Ovary (tissue), 9 donors: ENCODE measurements around the gene TRABD2B. TPM values are rescaled to one million over a fixed set of nuclear protein-coding genes. Genes with fewer than 3 reads are reported as not detected.

Experiments
- DNase-seq, 5 donors: peaks; one replicate each; pipeline ENCODE4 v3.0.0-alpha.2; 2019 to 2020
- H3K27ac ChIP-seq, 2 donors: fragments of 200-600 bp; one replicate each; pipeline versions ENCODE4 v1.5.1 to v1.8.0; 2019 to 2022
- H3K27me3 ChIP-seq: fragments of 200-600 bp; one replicate; pipeline ENCODE4 v1.8.0; 2022
- H3K36me3 ChIP-seq: fragments of 200-600 bp; sonication (generic); one replicate; pipeline ENCODE4 v1.5.1; 2019
- H3K4me1 ChIP-seq: one replicate; pipeline ENCODE4 v1.8.1; 2013; ENCODE audit warnings: mild to moderate bottlenecking, moderate library complexity; ENCODE audit not compliant: insufficient read depth
- H3K4me3 ChIP-seq: fragments of 200-600 bp; sonication (generic); one replicate; pipeline ENCODE4 v1.5.1; 2017
- H3K9me3 ChIP-seq, 2 donors: fragments of 200-600 bp in 1 of 2; sonication (generic) in 1 of 2; one replicate each; pipeline versions ENCODE4 v1.5.1 to v1.8.1; 2013 to 2019; ENCODE audit warnings: mild to moderate bottlenecking in 1 of 2, moderate library complexity in 1 of 2
- EP300 ChIP-seq: sonication (generic); formaldehyde crosslinking; IDR thresholded peaks from one replicate; pipeline ENCODE4 v1.6.1; 2017; ENCODE audit warnings: antibody characterized with exemption
- POLR2A ChIP-seq: fragments of 450-650 bp; IDR thresholded peaks from one replicate; pipeline ENCODE4 v1.6.1; 2017; ENCODE audit warnings: antibody characterized with exemption, mild to moderate bottlenecking, moderate library complexity
- WGBS, 3 donors: extraction: QIAGEN DNeasy Blood & Tissue Kit in 1 of 3; methylation state at CpG; one replicate each; pipeline versions ENCODE4 v1.1.5 to v1.1.7; 2013 to 2017; 5-methylcytosine and 5-hydroxymethylcytosine counted together
- intact Hi-C, 4 donors: fragments of 100-400 bp; cut with DNase I; formaldehyde crosslinking; loops; one replicate each; pipeline versions ENCODE4 v1.11.0 to v1.15.1; 2022 to 2023
- polyA plus RNA-seq, 2 donors: library from polyadenylated mRNA; stranded (reverse); fragments of 200-250 nt in 1 of 2; fragments of 350-450 nt in 1 of 2; fragmentation: Illumina TruSeq in 1 of 2; extraction: RNeasy Lipid Tissue Mini Kit (QIAGEN cat#74804) in 1 of 2; gene quantifications; one replicate each; pipeline ENCODE4 v1.2.3, GENCODE V29; 2013 to 2014
- total RNA-seq, 7 donors: library from RNA; depleted of rRNA in 2 of 7; stranded (reverse); fragments of >200 nt in 2 of 7; fragmentation: NEBNext Ultra II Directional in 3 of 7; extraction: Animal tissue kit (Norgen Biotek cat#: 25700) in 3 of 7; gene quantifications; one replicate each; pipeline versions ENCODE4 v1.1.0 to v1.2.4, GENCODE V29; 2016 to 2023
- TF ChIP-seq, protein P1 (sequence below), 3 donors: fragments of 450-650 bp in 2 of 3; fragments of 200-600 bp in 1 of 3; IDR thresholded peaks; one replicate each; pipeline versions ENCODE4 v1.5.1 to v1.8.0; 2016 to 2022; ENCODE audit warnings: antibody characterized with exemption in 3 of 3, mild to moderate bottlenecking in 1 of 3
- donor health status: DM: no; HTN: no; CAD: no; lungs with moderate emphysema.
- donor health status: DM: no; HTN: no; CAD: no.
- donor health status: Bipolar disorder and iron deficiency.
- donor health status: DM: yes; HTN: yes; CAD: no.
- donor health status: DM: no; HTN: no; CAD: no.
- donor health status: DM: yes; HTN: yes; CAD: no.

TRABD2B gene
- total and polyA plus RNA-seq, 9 donors: 0.18 to 1.6 (median 0.52) TPM

DNA sequence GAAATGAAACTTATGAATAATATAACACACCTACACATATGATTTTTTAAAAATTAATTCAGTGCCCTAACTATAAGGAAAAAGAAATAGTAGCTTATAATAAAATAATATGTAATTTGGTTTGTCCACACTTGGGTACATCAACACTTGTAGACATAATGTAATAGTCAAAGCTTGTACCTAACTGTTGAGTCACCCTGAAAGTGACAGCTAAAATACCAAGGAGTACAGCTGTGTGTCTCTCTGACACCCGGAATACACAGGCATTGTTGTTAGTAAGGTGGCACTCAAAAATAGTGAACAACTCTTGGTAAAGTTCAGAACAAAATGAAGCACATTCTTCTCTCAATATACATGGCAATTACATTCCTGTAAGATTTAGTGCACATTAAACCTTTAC is 243.4 kb downstream of the TRABD2B start:
- no peak for DNase-seq
- intact Hi-C loops: loop anchor here in 1 of 4 donors (2.0 kb wide), 1 partner anchor 67 kb away; no protein-coding TSS in a partner anchor
- TF ChIP-seq POLR2A (no peak), EP300 (no peak)
- TF ChIP-seq, protein P1, sequence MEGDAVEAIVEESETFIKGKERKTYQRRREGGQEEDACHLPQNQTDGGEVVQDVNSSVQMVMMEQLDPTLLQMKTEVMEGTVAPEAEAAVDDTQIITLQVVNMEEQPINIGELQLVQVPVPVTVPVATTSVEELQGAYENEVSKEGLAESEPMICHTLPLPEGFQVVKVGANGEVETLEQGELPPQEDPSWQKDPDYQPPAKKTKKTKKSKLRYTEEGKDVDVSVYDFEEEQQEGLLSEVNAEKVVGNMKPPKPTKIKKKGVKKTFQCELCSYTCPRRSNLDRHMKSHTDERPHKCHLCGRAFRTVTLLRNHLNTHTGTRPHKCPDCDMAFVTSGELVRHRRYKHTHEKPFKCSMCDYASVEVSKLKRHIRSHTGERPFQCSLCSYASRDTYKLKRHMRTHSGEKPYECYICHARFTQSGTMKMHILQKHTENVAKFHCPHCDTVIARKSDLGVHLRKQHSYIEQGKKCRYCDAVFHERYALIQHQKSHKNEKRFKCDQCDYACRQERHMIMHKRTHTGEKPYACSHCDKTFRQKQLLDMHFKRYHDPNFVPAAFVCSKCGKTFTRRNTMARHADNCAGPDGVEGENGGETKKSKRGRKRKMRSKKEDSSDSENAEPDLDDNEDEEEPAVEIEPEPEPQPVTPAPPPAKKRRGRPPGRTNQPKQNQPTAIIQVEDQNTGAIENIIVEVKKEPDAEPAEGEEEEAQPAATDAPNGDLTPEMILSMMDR (IDR thresholded peaks at IDR 0.05): no peak
- Histone ChIP-seq H3K4me1 (no peaks in the 10 kb centered on the region), H3K9me3 (no peaks in the 10 kb centered on the region), H3K36me3 (no peaks in the 10 kb centered on the region), H3K4me3 (no peak overlapping the region), H3K27me3 (no peaks in the 10 kb centered on the region), H3K27ac (no peak overlapping the region)
- WGBS, 3 donors: 75 to 76% (median 76%) methylated on average over 1 of the region's 1 CpG

DNA sequence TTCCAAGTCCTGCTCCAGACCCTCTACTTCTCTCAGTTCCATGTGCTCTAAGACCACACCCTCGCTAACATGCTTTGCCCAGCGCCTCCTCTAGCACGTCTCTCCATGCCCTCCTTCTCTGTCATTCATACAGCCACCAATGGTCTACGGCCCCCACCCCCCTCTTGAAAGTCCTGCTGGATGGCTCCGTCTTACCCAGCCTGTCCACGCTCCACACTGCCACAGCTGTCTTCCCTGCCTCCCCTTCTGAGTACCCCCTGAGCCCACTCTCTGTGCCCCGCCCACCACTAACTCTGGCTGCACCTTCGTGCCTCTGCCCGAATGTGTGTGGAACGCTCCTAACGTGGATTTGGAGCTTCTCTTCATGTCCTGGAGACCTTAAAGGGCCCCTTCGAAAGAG is 244.6 kb downstream of the TRABD2B start:
- no peak for DNase-seq
- Histone ChIP-seq H3K4me1 (no peaks in the 10 kb centered on the region), H3K4me3 (no peak overlapping the region), H3K27ac (no peak overlapping the region), H3K36me3 (no peaks in the 10 kb centered on the region), H3K9me3 (no peaks in the 10 kb centered on the region), H3K27me3 (no peaks in the 10 kb centered on the region)
- intact Hi-C loops: loop anchor here in 1 of 4 donors (2.0 kb wide), 1 partner anchor 66 kb away; no protein-coding TSS in a partner anchor
- 83 to 89% (median 88%) methylated on average over 12 of the region's 12 CpGs for WGBS, 3 donors
- no peak for TF ChIP-seq EP300

DNA sequence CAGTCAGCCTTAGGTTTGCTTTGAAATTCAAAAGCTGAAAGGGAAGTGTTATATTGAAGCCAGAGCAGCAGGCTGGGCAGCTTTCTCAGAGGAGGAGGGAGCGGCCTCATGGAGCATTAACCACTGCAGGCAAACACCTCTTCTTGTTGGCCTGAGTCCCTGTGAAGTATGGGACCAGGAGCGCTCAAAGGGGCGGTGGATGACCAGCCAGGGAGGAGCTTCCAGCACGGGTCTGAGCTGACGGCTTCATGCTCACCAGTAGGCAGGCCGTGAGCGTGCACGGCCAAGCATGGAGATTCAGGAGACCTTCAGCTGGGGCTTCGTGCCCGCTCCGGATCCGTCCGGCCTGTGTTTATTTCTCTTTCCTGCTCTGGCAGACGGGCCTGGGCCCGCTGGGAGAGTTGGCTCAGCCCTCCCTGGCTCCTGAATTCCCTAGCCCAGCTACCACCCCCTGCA is 245.2 kb downstream of the TRABD2B start:
- H3K4me3 ChIP-seq: no peak overlapping the region
- no peak overlapping the region for H3K27ac ChIP-seq
- no peaks in the 10 kb centered on the region for H3K36me3 ChIP-seq
- no peaks in the 10 kb centered on the region for H3K27me3 ChIP-seq
- intact Hi-C loops: loop anchor here in 1 of 4 donors (2.0 kb wide), 1 partner anchor 65 kb away; no protein-coding TSS in a partner anchor
- no peak for DNase-seq
- TF ChIP-seq POLR2A (no peak), EP300 (no peak)
- TF ChIP-seq, protein P1 (IDR thresholded peaks at IDR 0.05): no peak
- WGBS, 3 donors: 42 to 46% (median 44%) methylated on average over 15 of the region's 15 CpGs
- H3K9me3 ChIP-seq: no peaks in the 10 kb centered on the region
- no peaks in the 10 kb centered on the region for H3K4me1 ChIP-seq

DNA sequence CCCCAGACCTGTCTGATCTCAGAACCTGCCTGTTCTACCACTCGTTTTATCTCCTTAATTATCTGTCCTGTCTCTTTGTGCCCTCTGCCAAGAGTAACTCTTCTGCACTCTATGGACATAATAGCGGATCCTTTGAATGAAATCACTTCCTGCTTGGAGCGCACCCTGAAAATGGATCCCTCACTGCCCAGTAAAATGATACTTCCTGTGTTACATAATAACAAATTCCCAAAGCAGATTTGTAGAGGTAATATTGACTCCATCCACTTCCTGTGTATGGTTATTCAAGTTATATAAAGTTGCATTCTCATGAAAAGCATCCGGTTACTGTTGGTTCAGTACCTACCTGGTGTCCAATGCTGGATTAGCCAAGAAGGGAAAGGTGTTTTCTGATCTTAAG is 246.0 kb downstream of the TRABD2B start:
- TF ChIP-seq POLR2A (no peak), EP300 (no peak)
- TF ChIP-seq, protein P1 (IDR thresholded peaks at IDR 0.05): no peak
- no peaks in the 10 kb centered on the region for H3K27me3 ChIP-seq
- H3K9me3 ChIP-seq: no peaks in the 10 kb centered on the region
- no peak for DNase-seq
- no peaks in the 10 kb centered on the region for H3K36me3 ChIP-seq
- intact Hi-C loops: no loop called here
- no peak overlapping the region for H3K4me3 ChIP-seq
- H3K4me1 ChIP-seq: no peaks in the 10 kb centered on the region
- 72 to 83% (median 83%) methylated on average over 4 of the region's 4 CpGs for WGBS, 3 donors
- no peak overlapping the region for H3K27ac ChIP-seq

DNA sequence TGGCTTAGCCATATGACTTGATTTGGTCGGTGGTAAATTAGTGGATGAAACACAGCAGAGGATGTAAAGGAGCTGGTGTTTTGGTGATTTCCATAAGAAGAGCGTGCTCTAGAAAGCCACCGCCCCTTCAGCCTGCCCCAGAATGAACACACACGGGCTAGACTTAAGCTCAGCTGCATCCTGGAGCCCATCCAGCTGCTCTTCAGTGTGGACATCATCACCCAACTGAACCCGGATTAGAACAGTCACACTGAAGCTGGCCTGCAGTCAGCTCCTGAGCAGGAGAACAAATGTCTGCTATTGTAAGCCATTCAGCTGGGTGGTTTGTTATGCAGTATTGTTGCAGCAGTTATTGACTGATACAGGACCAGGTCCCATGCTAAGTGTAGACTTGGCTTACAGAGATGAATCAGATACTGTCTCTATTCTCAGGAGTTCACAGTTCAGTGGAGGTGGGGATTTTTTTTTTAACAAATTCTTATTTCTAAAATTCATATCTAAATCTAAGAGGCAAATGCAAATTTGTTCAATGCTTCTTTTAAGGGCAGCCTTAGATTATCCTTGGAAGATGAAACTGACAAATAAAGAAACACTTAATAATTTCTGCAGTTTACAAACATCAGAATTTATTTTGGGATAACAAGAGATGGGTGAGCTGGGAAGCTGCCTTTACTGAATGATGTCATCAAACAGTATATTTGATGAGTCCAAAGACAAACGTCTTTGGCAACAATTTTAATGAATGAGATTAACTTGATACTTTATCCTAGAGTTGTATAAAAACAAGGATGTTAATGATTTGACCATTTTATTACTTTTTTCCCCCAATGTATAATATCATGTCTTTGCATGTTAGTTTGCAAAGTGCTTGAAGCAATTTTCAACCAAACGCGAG is 251.2 kb downstream of the TRABD2B start:
- H3K27me3 ChIP-seq: no peaks in the 10 kb centered on the region
- no peaks in the 10 kb centered on the region for H3K9me3 ChIP-seq
- H3K27ac ChIP-seq: no peak overlapping the region
- WGBS, 3 donors: 64 to 66% (median 65%) methylated on average over 8 of the region's 8 CpGs
- no peaks in the 10 kb centered on the region for H3K4me1 ChIP-seq
- H3K36me3 ChIP-seq: no peaks in the 10 kb centered on the region
- intact Hi-C loops: no loop called here
- H3K4me3 ChIP-seq: no peak overlapping the region
- TF ChIP-seq, protein P1 (IDR thresholded peaks at IDR 0.05): no peak
- TF ChIP-seq POLR2A: no peak
- no peak for TF ChIP-seq EP300
- no peak for DNase-seq
